OCI-LY7 (cell line): ENCODE results near the gene ELAVL2. TPM values are rescaled to one million over a fixed set of nuclear protein-coding genes. Genes with fewer than 3 reads are reported as not detected.

ENCODE experiments used
- BruUV-seq: library from RNA; stranded (reverse); fragments of 400-500 nt; replicated peaks from 2 replicates; lab custom pipeline; 2021; lab: Mats Ljungman, UMichigan
- CTCF ChIA-PET: fragments of 300-600 bp; sonication (Branson Sonifier 250); formaldehyde crosslinking; loops from one replicate; lab custom pipeline; 2022; ENCODE audit warnings: antibody characterized with exemption; ENCODE audit not compliant: unreplicated experiment; lab: Charles Lee
- POLR2A ChIA-PET: fragments of 300-600 bp; sonication (Branson Sonifier 250); formaldehyde crosslinking; loops from one replicate; lab custom pipeline; 2022; ENCODE audit warnings: antibody characterized with exemption; lab: Charles Lee
- DNase-seq: peaks from one replicate; pipeline ENCODE4 v3.0.0-alpha.2; 2015; ENCODE audit warnings: low spot score
- H2AFZ ChIP-seq: fragments of 200-600 bp; sonication (generic), shearing (Covaris generic); 2 replicates; pipeline ENCODE4 v1.6.1; 2014; ENCODE audit warnings: mild to moderate bottlenecking, antibody characterized with exemption, low read length, moderate library complexity
- H3K27ac ChIP-seq: fragments of 200-600 bp; sonication (generic); 2 replicates; pipeline ENCODE4 v1.5.1; 2014; ENCODE audit warnings: mixed run types, low read depth, mild to moderate bottlenecking, moderate library complexity, low read length, inconsistent platforms; ENCODE audit not compliant: poor library complexity, severe bottlenecking
- H3K36me3 ChIP-seq: fragments of 200-600 bp; sonication (generic); 2 replicates; pipeline ENCODE4 v1.6.1; 2014; ENCODE audit warnings: mild to moderate bottlenecking, antibody characterized with exemption, low read length, moderate library complexity, mixed read lengths; ENCODE audit not compliant: insufficient read depth
- H3K4me1 ChIP-seq: fragments of 200-600 bp; sonication (generic); 2 replicates; pipeline ENCODE4 v1.5.1; 2014; ENCODE audit warnings: mild to moderate bottlenecking, low read length; ENCODE audit not compliant: insufficient read depth, poor library complexity, severe bottlenecking
- H3K4me2 ChIP-seq: fragments of 200-600 bp; sonication (generic); 2 replicates; pipeline ENCODE4 v1.6.1; 2014; ENCODE audit warnings: mild to moderate bottlenecking, low read length
- H3K4me3 ChIP-seq: fragments of 200-600 bp; sonication (generic); 2 replicates; pipeline ENCODE4 v1.5.1; 2014; ENCODE audit warnings: mild to moderate bottlenecking, low read depth, low read length; ENCODE audit not compliant: poor library complexity, severe bottlenecking
- H3K79me2 ChIP-seq: fragments of 200-600 bp; sonication (generic); 2 replicates; pipeline ENCODE4 v1.6.1; 2016; ENCODE audit warnings: low read depth, mild to moderate bottlenecking, low read length, moderate library complexity, mixed read lengths; ENCODE audit not compliant: insufficient read depth
- H3K9me2 ChIP-seq: fragments of 200-600 bp; sonication (generic); 2 replicates; pipeline ENCODE4 v1.6.1; 2016; ENCODE audit warnings: mild to moderate bottlenecking, low read length, mixed read lengths; ENCODE audit not compliant: insufficient read depth
- H3K9me3 ChIP-seq: fragments of 200-600 bp; sonication (generic); 2 replicates; pipeline ENCODE4 v1.6.1; 2014; ENCODE audit warnings: mild to moderate bottlenecking, mixed run types, low read length, mixed read lengths
- H4K20me1 ChIP-seq: fragments of 200-600 bp; sonication (generic); 2 replicates; pipeline ENCODE4 v1.6.1; 2014; ENCODE audit warnings: mild to moderate bottlenecking, antibody characterized with exemption, low read length, moderate library complexity, mixed read lengths; ENCODE audit not compliant: insufficient read depth
- EZH2phosphoT487 ChIP-seq: fragments of 200-600 bp; sonication (generic); IDR thresholded peaks from 2 replicates; pipeline ENCODE4 v1.6.1; 2018; ENCODE audit warnings: low read depth, borderline replicate concordance, mild to moderate bottlenecking, mixed run types, antibody characterized with exemption, low read length, moderate library complexity, mixed read lengths
- intact Hi-C: fragments of 100-400 bp; cut with micrococcal nuclease; formaldehyde crosslinking; loops from one replicate; pipeline ENCODE4 v1.10.0; 2022; ENCODE audit not compliant: unreplicated experiment
- total RNA-seq, 2 experiments: library from RNA; depleted of rRNA in 1 of 2; stranded (reverse); fragments of >200 nt in 1 of 2; shearing (Covaris generic) in 1 of 2; gene quantifications; 2 replicates each; pipeline ENCODE4 v1.2.3, GENCODE V29; 2014 to 2022
- TF ChIP-seq, protein P1 (sequence below): fragments of 200-600 bp; sonication (generic); conservative IDR thresholded peaks from 2 replicates; pipeline ENCODE4 v1.5.1; 2014; ENCODE audit warnings: mild to moderate bottlenecking, antibody characterized with exemption, low read length, moderate library complexity, mixed read lengths

ELAVL2 gene
- total RNA-seq, 2 experiments from 2014 or later, result not detected

DNA sequence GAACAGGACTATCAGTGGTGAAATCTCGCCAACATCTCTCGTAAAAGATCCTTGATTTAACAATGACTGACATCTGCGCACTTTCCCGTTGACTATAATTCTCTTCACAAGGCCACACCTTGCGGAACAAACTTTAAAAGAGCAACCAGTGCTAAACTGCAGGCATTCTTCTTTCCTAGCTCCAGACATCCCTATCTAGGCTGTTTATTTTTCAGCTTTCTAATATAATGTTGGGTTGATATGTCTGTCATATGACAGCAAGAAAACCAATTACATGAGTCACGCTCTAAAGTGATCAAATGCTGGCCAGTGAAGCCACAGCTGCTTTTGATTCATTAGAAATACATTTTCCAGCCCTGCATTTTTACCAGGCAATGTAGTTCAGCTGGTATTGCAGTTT is 162.5 kb downstream of the ELAVL2 start:
- POLR2A ChIA-PET, result no interaction called here
- TF ChIP-seq EZH2phosphoT487, result no peak
- TF ChIP-seq, protein P1, sequence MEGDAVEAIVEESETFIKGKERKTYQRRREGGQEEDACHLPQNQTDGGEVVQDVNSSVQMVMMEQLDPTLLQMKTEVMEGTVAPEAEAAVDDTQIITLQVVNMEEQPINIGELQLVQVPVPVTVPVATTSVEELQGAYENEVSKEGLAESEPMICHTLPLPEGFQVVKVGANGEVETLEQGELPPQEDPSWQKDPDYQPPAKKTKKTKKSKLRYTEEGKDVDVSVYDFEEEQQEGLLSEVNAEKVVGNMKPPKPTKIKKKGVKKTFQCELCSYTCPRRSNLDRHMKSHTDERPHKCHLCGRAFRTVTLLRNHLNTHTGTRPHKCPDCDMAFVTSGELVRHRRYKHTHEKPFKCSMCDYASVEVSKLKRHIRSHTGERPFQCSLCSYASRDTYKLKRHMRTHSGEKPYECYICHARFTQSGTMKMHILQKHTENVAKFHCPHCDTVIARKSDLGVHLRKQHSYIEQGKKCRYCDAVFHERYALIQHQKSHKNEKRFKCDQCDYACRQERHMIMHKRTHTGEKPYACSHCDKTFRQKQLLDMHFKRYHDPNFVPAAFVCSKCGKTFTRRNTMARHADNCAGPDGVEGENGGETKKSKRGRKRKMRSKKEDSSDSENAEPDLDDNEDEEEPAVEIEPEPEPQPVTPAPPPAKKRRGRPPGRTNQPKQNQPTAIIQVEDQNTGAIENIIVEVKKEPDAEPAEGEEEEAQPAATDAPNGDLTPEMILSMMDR, result no peak
- H4K20me1 ChIP-seq, result no peaks in the 10 kb centered on the region
- H3K27ac ChIP-seq, result no peak overlapping the region
- intact Hi-C loops, result no loop called here
- no peak overlapping the region for H3K4me3 ChIP-seq
- H3K9me2 ChIP-seq, result no peaks in the 10 kb centered on the region
- H2AFZ ChIP-seq, result no peak overlapping the region
- no TSS peak for BruUV-seq
- H3K4me2 ChIP-seq, result no peak overlapping the region
- DNase-seq, result no peak
- H3K9me3 ChIP-seq, result no peaks in the 10 kb centered on the region
- H3K79me2 ChIP-seq, result no peaks in the 10 kb centered on the region
- H3K4me1 ChIP-seq, result no peaks in the 10 kb centered on the region
- H3K36me3 ChIP-seq, result no peaks in the 10 kb centered on the region
- CTCF ChIA-PET, result no interaction called here

DNA sequence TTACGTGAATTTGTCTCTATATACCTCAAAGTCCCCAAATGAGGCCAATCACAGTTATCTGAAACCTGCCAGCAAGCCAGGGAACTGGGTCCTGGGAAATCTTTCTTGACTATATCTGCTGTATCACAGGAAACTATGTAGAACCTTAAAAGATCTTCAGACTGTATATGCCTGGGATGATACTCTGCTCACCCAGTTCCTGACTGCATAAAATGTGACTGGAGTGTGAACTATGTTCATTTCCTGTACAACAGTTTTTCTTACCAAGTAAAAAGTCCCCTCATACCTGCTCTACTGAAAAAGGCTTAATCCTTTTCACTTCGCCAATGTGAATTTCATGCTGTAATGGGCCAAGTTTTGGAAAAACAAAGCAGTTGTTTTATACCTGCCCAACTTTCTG is 162.9 kb downstream of the ELAVL2 start:
- no TSS peak for BruUV-seq
- Histone ChIP-seq H4K20me1 (no peaks in the 10 kb centered on the region), H3K4me2 (no peak overlapping the region), H3K4me1 (no peaks in the 10 kb centered on the region), H3K9me3 (no peaks in the 10 kb centered on the region), H3K4me3 (no peak overlapping the region), H3K27ac (no peak overlapping the region), H3K9me2 (no peaks in the 10 kb centered on the region), H3K79me2 (no peaks in the 10 kb centered on the region), H3K36me3 (no peaks in the 10 kb centered on the region), H2AFZ (no peak overlapping the region)
- no peak for TF ChIP-seq EZH2phosphoT487
- TF ChIP-seq, protein P1, result no peak
- ChIA-PET POLR2A (no interaction called here), CTCF (no interaction called here)
- intact Hi-C loops, result no loop called here
- no peak for DNase-seq

DNA sequence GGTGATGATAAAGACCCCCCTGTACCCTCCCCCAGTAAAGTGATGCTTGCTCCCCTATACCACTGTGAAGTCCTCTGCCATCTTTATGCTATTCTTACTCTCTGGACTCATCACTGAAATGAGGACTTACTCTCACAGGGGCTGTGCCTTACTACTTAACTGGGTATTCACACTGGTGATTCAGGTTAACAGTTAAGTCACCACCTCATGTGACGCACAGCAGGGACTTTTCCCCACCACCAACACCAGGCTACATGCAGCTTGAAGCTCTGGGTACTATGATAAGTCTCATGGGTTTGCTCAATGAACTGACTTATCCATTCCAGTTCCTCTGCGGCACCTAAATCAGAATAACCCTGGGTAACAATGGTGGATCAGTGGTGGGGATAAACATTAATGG is 163.7 kb downstream of the ELAVL2 start:
- DNase-seq, result no peak
- TF ChIP-seq, protein P1, result no peak
- no peak overlapping the region for H3K4me3 ChIP-seq
- no peak overlapping the region for H3K27ac ChIP-seq
- no peaks in the 10 kb centered on the region for H3K9me3 ChIP-seq
- ChIA-PET POLR2A (no interaction called here), CTCF (no interaction called here)
- intact Hi-C loops, result no loop called here
- H4K20me1 ChIP-seq, result no peaks in the 10 kb centered on the region
- H3K36me3 ChIP-seq, result no peaks in the 10 kb centered on the region
- H3K9me2 ChIP-seq, result no peaks in the 10 kb centered on the region
- H3K79me2 ChIP-seq, result no peaks in the 10 kb centered on the region
- no peak overlapping the region for H2AFZ ChIP-seq
- no peaks in the 10 kb centered on the region for H3K4me1 ChIP-seq
- no TSS peak for BruUV-seq
- H3K4me2 ChIP-seq, result no peak overlapping the region
